Pancreas (tissue), 10 donors: ENCODE data around the gene SERPINB7. TPM values are rescaled to one million over a fixed set of nuclear protein-coding genes. Genes with fewer than 3 reads are reported as not detected.

ENCODE experiments used
- ATAC-seq, 4 donors: fragments of 200-7000 bp; cut with Tn5 transposase; one replicate each; pipeline versions ENCODE4 v1.8.0 to v1.9.1; 2020; ENCODE audit warnings: mild to moderate bottlenecking in 4 of 4, moderate library complexity in 4 of 4
- DNase-seq, 6 donors: peaks; one replicate each; pipeline ENCODE4 v3.0.0-alpha.2; 2020
- FAIRE-seq: peaks from 2 replicates; lab custom pipeline; 2012; peaks lifted over from hg19 to GRCh38; lab: Jason Lieb, UNC
- H3K27ac ChIP-seq, 4 donors: fragments of 200-600 bp; sonication (generic); 1 replicate in 3 of 4; 2 replicates in 1 of 4; pipeline versions ENCODE4 v1.5.0 to v1.8.0; 2020
- H3K27me3 ChIP-seq, 4 donors: fragments of 200-600 bp; one replicate each; pipeline ENCODE4 v1.8.0; 2021
- H3K36me3 ChIP-seq, 3 donors: fragments of 200-600 bp; sonication (generic) in 1 of 3; one replicate each; pipeline versions ENCODE4 v1.5.0 to v1.8.0; 2020 to 2021
- H3K4me1 ChIP-seq, 3 donors: fragments of 200-600 bp; one replicate each; pipeline ENCODE4 v1.8.0; 2021
- H3K4me3 ChIP-seq, 4 donors: fragments of 200-600 bp; sonication (generic) in 2 of 4; one replicate each; pipeline versions ENCODE4 v1.5.0 to v1.8.0; 2020 to 2021
- H3K9me3 ChIP-seq, 4 donors: fragments of 200-600 bp; one replicate each; pipeline ENCODE4 v1.8.0; 2021
- CTCF ChIP-seq, 4 donors: fragments of 200-600 bp; sonication (generic) in 3 of 4; IDR thresholded peaks; one replicate each; pipeline versions ENCODE4 v1.5.0 to v1.8.0; 2021; ENCODE audit warnings: antibody characterized with exemption in 4 of 4
- WGBS, 2 donors: extraction: QIAGEN DNeasy Blood & Tissue Kit; methylation state at CpG; one replicate each; pipeline ENCODE4 v1.1.7; 2013; 5-methylcytosine and 5-hydroxymethylcytosine counted together
- intact Hi-C, 3 donors: fragments of 100-400 bp; cut with DNase I; formaldehyde crosslinking; loops; one replicate each; pipeline versions ENCODE4 v1.11.1 to v1.14.2; 2022
- polyA plus RNA-seq, 2 donors: library from polyadenylated mRNA; stranded (reverse); fragments of 200-250 nt; gene quantifications; one replicate each; pipeline ENCODE4 v1.2.3, GENCODE V29; 2013
- total RNA-seq, 6 donors: library from RNA; stranded (reverse); fragmentation: NEBNext Ultra II Directional in 4 of 6; extraction: Animal tissue kit (Norgen Biotek cat#: 25700) in 4 of 6; gene quantifications; one replicate each; pipeline versions ENCODE4 v1.2.1 to v1.2.4, GENCODE V29; 2021 to 2023
- donor health status: healthy with polysubstance abuse.
- donor health status: DM: no; HTN: no; CAD: no; lungs with moderate emphysema.
- donor health status: DM: no; HTN: no; CAD: no.
- donor health status: control.
- donor health status: control.
- donor health status: Bipolar disorder and iron deficiency.
- donor health status: DM: yes; HTN: yes; CAD: no.
- donor health status: DM: no; HTN: no; CAD: no.
- donor health status: DM: no; HTN: no; CAD: no.
- donor health status: DM: yes; HTN: yes; CAD: no.

SERPINB7 gene
- total and polyA plus RNA-seq, 8 donors, result not detected

- TF ChIP-seq CTCF (IDR thresholded peaks at IDR 0.05), result no peak
- Histone ChIP-seq H3K27me3 (no peaks in the 10 kb centered on the region), H3K27ac (no peak overlapping the region), H3K9me3 (no peaks in the 10 kb centered on the region), H3K4me3 (no peak overlapping the region), H3K4me1 (no peaks in the 10 kb centered on the region), H3K36me3 (no peaks in the 10 kb centered on the region)
- WGBS, 2 donors, result 28 to 43% methylated on average over 4 of the region's 4 CpGs
- ATAC-seq (no peak), DNase-seq (no peak), FAIRE-seq (no peak)
- intact Hi-C loops, result no loop called here
Observed at GRCh38 chr18:63741769-63742168, 33.4 kb upstream of the SERPINB7 start.

GRCh38 chr18:63747006-63747405 lies 28.2 kb upstream of the SERPINB7 start:
- Histone ChIP-seq H3K9me3 (no peaks in the 10 kb centered on the region), H3K4me1 (no peaks in the 10 kb centered on the region), H3K4me3 (no peak overlapping the region), H3K36me3 (no peaks in the 10 kb centered on the region), H3K27ac (no peak overlapping the region), H3K27me3 (no peaks in the 10 kb centered on the region)
- intact Hi-C loops, result no loop called here
- DNase-seq, result no peak
- 56% methylated on average over 2 of the region's 2 CpGs for WGBS, 2 donors
- TF ChIP-seq CTCF (IDR thresholded peaks at IDR 0.05), result no peak
- no peak for ATAC-seq
- no peak for FAIRE-seq

DNA sequence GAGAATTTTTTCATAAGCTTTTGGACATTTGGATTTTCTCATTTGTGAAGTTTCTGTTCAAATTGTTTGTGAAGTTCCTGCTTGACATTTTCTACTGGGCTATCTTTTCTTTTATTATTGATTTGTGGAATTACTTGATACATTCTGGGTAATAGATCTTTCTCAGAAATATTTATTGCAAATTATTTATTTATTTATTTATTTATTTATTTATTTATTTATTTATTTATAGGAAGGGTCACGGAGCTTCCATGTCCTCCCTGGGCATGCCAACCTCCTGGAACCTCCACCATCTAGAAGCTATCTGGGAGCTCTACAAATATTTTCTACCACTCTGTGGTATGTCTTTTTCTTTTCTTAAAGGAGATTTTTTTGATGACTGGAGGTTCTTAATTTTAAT lies 25.7 kb upstream of the SERPINB7 start:
- H3K27ac ChIP-seq, result no peak overlapping the region
- FAIRE-seq (no peak), DNase-seq (no peak), ATAC-seq (no peak)
- no peaks in the 10 kb centered on the region for H3K9me3 ChIP-seq
- H3K4me3 ChIP-seq, result no peak overlapping the region
- WGBS, 2 donors, result 43 to 56% methylated on average over 1 of the region's 1 CpG
- H3K36me3 ChIP-seq, result no peaks in the 10 kb centered on the region
- intact Hi-C loops, result no loop called here
- no peaks in the 10 kb centered on the region for H3K4me1 ChIP-seq
- no peaks in the 10 kb centered on the region for H3K27me3 ChIP-seq
- no peak for TF ChIP-seq CTCF (IDR thresholded peaks at IDR 0.05)

DNA sequence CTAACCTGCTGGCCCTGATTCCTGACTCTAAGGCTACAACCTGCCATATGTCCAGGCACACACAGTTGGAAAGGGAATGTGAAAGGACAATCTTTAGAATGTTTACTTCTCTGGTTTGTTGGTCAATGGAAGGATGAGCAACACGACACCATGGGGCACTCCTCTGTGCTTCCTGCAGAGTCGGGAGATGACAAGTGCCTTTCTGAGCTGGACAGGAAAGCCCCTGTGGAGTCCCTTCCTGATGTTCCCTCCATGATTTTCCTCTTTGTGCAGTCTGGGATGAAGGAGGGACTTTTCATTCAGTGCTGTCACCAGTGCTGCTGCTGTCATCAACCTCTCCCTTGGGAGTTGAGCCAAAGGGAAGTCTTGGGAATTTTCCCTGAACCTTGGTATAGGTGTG lies 22.6 kb upstream of the SERPINB7 start:
- no peak for TF ChIP-seq CTCF (IDR thresholded peaks at IDR 0.05)
- DNase-seq (no peak), FAIRE-seq (no peak), ATAC-seq (no peak)
- H3K9me3 ChIP-seq, result no peaks in the 10 kb centered on the region
- no peaks in the 10 kb centered on the region for H3K27me3 ChIP-seq
- H3K36me3 ChIP-seq, result no peaks in the 10 kb centered on the region
- intact Hi-C loops, result no loop called here
- H3K27ac ChIP-seq, result no peak overlapping the region
- 58 to 76% methylated on average over 2 of the region's 2 CpGs for WGBS, 2 donors
- no peak overlapping the region for H3K4me3 ChIP-seq
- H3K4me1 ChIP-seq, result no peaks in the 10 kb centered on the region

- Histone ChIP-seq H3K36me3 (no peaks in the 10 kb centered on the region), H3K27me3 (no peaks in the 10 kb centered on the region), H3K9me3 (no peaks in the 10 kb centered on the region), H3K27ac (no peak overlapping the region), H3K4me3 (no peak overlapping the region), H3K4me1 (no peaks in the 10 kb centered on the region)
- TF ChIP-seq CTCF (IDR thresholded peaks at IDR 0.05), result no peak
- no peak for DNase-seq
- ATAC-seq, result no peak
- intact Hi-C loops, result no loop called here
- no peak for FAIRE-seq
Observed at GRCh38 chr18:63753676-63754075, 21.5 kb upstream of the SERPINB7 start.
